ENCODE data around the gene C5orf15. TPM values are rescaled to one million over a fixed set of nuclear protein-coding genes. Genes with fewer than 3 reads are reported as not detected.

C5orf15 gene
- polyA plus RNA-seq, 1 donor: 73.8 TPM

- H3K27ac ChIP-seq (ENCODE audit: low read length): peak overlapping the region; percentile 84
Measured at GRCh38 chr5:134003064-134003816, 34.8 kb upstream of the C5orf15 start.

GRCh38 chr5:134001938-134002731 lies 33.7 kb upstream of the C5orf15 start:
- Histone ChIP-seq H3K27me3 (ENCODE audit: control insufficient read depth, insufficient read depth, low read length) (no peaks in the 10 kb centered on the region), H3K4me1 (ENCODE audit: control insufficient read depth, insufficient read depth, low read length) (peaks cover 45% of the 10 kb centered on the region), H3K36me3 (ENCODE audit: control insufficient read depth, insufficient read depth, low read length) (peaks cover 16% of the 10 kb centered on the region), H3K9me3 (ENCODE audit: control insufficient read depth, low read depth, low read length) (no peaks in the 10 kb centered on the region), H3K27ac (ENCODE audit: low read length) (no peak overlapping the region), H3K4me3 (ENCODE audit: low read length) (peak overlapping the region; percentile 8)
- no peak for DNase-seq
- WGBS (ENCODE audit: insufficient coverage, low lambda C conversion rate): no CpG with 5 or more reads among the region's 13 CpGs

More at GRCh38 chr5:134003064-134003816, 34.8 kb upstream of the C5orf15 start:
- peaks cover 16% of the 10 kb centered on the region for H3K36me3 ChIP-seq (ENCODE audit: control insufficient read depth, insufficient read depth, low read length)
- no peaks in the 10 kb centered on the region for H3K27me3 ChIP-seq (ENCODE audit: control insufficient read depth, insufficient read depth, low read length)
- peak overlapping the region; percentile 82 for H3K4me3 ChIP-seq (ENCODE audit: low read length)
- no peaks in the 10 kb centered on the region for H3K9me3 ChIP-seq (ENCODE audit: control insufficient read depth, low read depth, low read length)
- H3K4me1 ChIP-seq (ENCODE audit: control insufficient read depth, insufficient read depth, low read length): peaks cover 47% of the 10 kb centered on the region
- WGBS (ENCODE audit: insufficient coverage, low lambda C conversion rate): no CpG with 5 or more reads among the region's 11 CpGs
- DNase-seq: no peak

- Histone ChIP-seq H3K27me3 (ENCODE audit: control insufficient read depth, insufficient read depth, low read length) (no peaks in the 10 kb centered on the region), H3K4me1 (ENCODE audit: control insufficient read depth, insufficient read depth, low read length) (peaks cover 50% of the 10 kb centered on the region), H3K4me3 (ENCODE audit: low read length) (no peak overlapping the region), H3K27ac (ENCODE audit: low read length) (peak overlapping the region; percentile 59), H3K9me3 (ENCODE audit: control insufficient read depth, low read depth, low read length) (no peaks in the 10 kb centered on the region), H3K36me3 (ENCODE audit: control insufficient read depth, insufficient read depth, low read length) (peaks cover 16% of the 10 kb centered on the region)
- WGBS (ENCODE audit: insufficient coverage, low lambda C conversion rate): 0% methylated on average over 1 of the region's 10 CpGs
- DNase-seq: peak in 1 of 2 donors; percentile 63
Measured at GRCh38 chr5:134000696-134001453, 32.5 kb upstream of the C5orf15 start.

GRCh38 chr5:134000091-134000511 lies 31.7 kb upstream of the C5orf15 start:
- DNase-seq: peak in 1 of 2 donors; percentile 56
- Histone ChIP-seq H3K4me3 (ENCODE audit: low read length) (no peak overlapping the region), H3K4me1 (ENCODE audit: control insufficient read depth, insufficient read depth, low read length) (peaks cover 53% of the 10 kb centered on the region), H3K36me3 (ENCODE audit: control insufficient read depth, insufficient read depth, low read length) (peaks cover 16% of the 10 kb centered on the region), H3K9me3 (ENCODE audit: control insufficient read depth, low read depth, low read length) (no peaks in the 10 kb centered on the region), H3K27ac (ENCODE audit: low read length) (peak overlapping the region; percentile 59), H3K27me3 (ENCODE audit: control insufficient read depth, insufficient read depth, low read length) (no peaks in the 10 kb centered on the region)
- WGBS (ENCODE audit: insufficient coverage, low lambda C conversion rate): no CpG with 5 or more reads among the region's 5 CpGs

- H3K27ac ChIP-seq (ENCODE audit: low read length): no peak overlapping the region
- H3K36me3 ChIP-seq (ENCODE audit: control insufficient read depth, insufficient read depth, low read length): peaks cover 16% of the 10 kb centered on the region
- no peaks in the 10 kb centered on the region for H3K9me3 ChIP-seq (ENCODE audit: control insufficient read depth, low read depth, low read length)
- H3K4me1 ChIP-seq (ENCODE audit: control insufficient read depth, insufficient read depth, low read length): peaks cover 65% of the 10 kb centered on the region
- no peak for DNase-seq
- WGBS (ENCODE audit: insufficient coverage, low lambda C conversion rate): 100% methylated on average over 1 of the region's 7 CpGs
- no peak overlapping the region for H3K4me3 ChIP-seq (ENCODE audit: low read length)
- H3K27me3 ChIP-seq (ENCODE audit: control insufficient read depth, insufficient read depth, low read length): no peaks in the 10 kb centered on the region
Measured at GRCh38 chr5:133998807-133999206, 30.4 kb upstream of the C5orf15 start.

GRCh38 chr5:133998042-133998441 lies 29.6 kb upstream of the C5orf15 start:
- Histone ChIP-seq H3K27ac (ENCODE audit: low read length) (no peak overlapping the region), H3K36me3 (ENCODE audit: control insufficient read depth, insufficient read depth, low read length) (peaks cover 16% of the 10 kb centered on the region), H3K9me3 (ENCODE audit: control insufficient read depth, low read depth, low read length) (no peaks in the 10 kb centered on the region), H3K4me3 (ENCODE audit: low read length) (no peak overlapping the region), H3K4me1 (ENCODE audit: control insufficient read depth, insufficient read depth, low read length) (peaks cover 63% of the 10 kb centered on the region), H3K27me3 (ENCODE audit: control insufficient read depth, insufficient read depth, low read length) (no peaks in the 10 kb centered on the region)
- no peak for DNase-seq
- WGBS (ENCODE audit: insufficient coverage, low lambda C conversion rate): 85% methylated on average over 3 of the region's 6 CpGs

GRCh38 chr5:133996683-133997252 lies 28.3 kb upstream of the C5orf15 start:
- Histone ChIP-seq H3K27ac (ENCODE audit: low read length) (no peak overlapping the region), H3K36me3 (ENCODE audit: control insufficient read depth, insufficient read depth, low read length) (peaks cover 16% of the 10 kb centered on the region), H3K4me1 (ENCODE audit: control insufficient read depth, insufficient read depth, low read length) (peaks cover 55% of the 10 kb centered on the region), H3K27me3 (ENCODE audit: control insufficient read depth, insufficient read depth, low read length) (no peaks in the 10 kb centered on the region), H3K9me3 (ENCODE audit: control insufficient read depth, low read depth, low read length) (no peaks in the 10 kb centered on the region), H3K4me3 (ENCODE audit: low read length) (no peak overlapping the region)
- DNase-seq: no peak
- no CpG with 5 or more reads among the region's 3 CpGs for WGBS (ENCODE audit: insufficient coverage, low lambda C conversion rate)

GRCh38 chr5:133995883-133996563 lies 27.6 kb upstream of the C5orf15 start:
- H3K27me3 ChIP-seq (ENCODE audit: control insufficient read depth, insufficient read depth, low read length): no peaks in the 10 kb centered on the region
- H3K27ac ChIP-seq (ENCODE audit: low read length): peak overlapping the region; percentile 49
- peak in 1 of 2 donors; percentile 15 for DNase-seq
- H3K4me1 ChIP-seq (ENCODE audit: control insufficient read depth, insufficient read depth, low read length): peaks cover 47% of the 10 kb centered on the region
- H3K36me3 ChIP-seq (ENCODE audit: control insufficient read depth, insufficient read depth, low read length): peaks cover 18% of the 10 kb centered on the region
- WGBS (ENCODE audit: insufficient coverage, low lambda C conversion rate): no CpG with 5 or more reads among the region's 7 CpGs
- no peaks in the 10 kb centered on the region for H3K9me3 ChIP-seq (ENCODE audit: control insufficient read depth, low read depth, low read length)
- no peak overlapping the region for H3K4me3 ChIP-seq (ENCODE audit: low read length)

GRCh38 chr5:133995341-133995740 lies 26.9 kb upstream of the C5orf15 start:
- no peaks in the 10 kb centered on the region for H3K9me3 ChIP-seq (ENCODE audit: control insufficient read depth, low read depth, low read length)
- no peaks in the 10 kb centered on the region for H3K27me3 ChIP-seq (ENCODE audit: control insufficient read depth, insufficient read depth, low read length)
- 80% methylated on average over 2 of the region's 8 CpGs for WGBS (ENCODE audit: insufficient coverage, low lambda C conversion rate)
- H3K27ac ChIP-seq (ENCODE audit: low read length): peak overlapping the region; percentile 49
- peaks cover 41% of the 10 kb centered on the region for H3K4me1 ChIP-seq (ENCODE audit: control insufficient read depth, insufficient read depth, low read length)
- DNase-seq: peak; percentile 42 to 69
- peaks cover 21% of the 10 kb centered on the region for H3K36me3 ChIP-seq (ENCODE audit: control insufficient read depth, insufficient read depth, low read length)
- H3K4me3 ChIP-seq (ENCODE audit: low read length): no peak overlapping the region
